ENCODE data around the gene SBK2.

DNA sequence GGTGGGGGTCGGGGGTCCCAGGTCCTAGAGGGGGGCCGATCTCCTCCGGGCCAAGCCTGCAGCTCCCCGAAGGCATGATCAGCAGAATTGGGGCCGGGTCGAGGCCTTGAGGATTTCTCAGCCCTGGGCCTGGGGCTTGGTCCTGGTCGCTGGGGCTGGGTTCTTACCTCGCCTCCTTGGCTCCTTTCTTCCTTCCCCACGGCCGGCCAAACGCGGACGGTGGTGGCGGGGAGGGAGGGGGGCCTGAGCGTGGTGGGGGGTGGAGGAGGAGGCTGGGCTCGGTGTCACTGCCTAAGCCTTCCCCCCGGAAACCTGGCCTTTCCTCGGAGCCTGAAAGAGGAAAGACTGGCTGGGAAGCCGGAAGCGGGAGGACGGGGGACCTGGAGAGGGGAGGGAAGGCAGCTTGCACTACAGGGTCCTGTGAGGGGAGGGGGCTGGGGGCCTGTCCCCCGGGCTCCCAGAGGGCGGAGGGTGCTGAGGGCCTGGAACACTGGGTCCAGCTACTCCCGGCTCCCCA is 43.8 kb upstream of the SBK2 start, which contains the start of gene ZNF579:
- TF ChIP-seq, protein P1, sequence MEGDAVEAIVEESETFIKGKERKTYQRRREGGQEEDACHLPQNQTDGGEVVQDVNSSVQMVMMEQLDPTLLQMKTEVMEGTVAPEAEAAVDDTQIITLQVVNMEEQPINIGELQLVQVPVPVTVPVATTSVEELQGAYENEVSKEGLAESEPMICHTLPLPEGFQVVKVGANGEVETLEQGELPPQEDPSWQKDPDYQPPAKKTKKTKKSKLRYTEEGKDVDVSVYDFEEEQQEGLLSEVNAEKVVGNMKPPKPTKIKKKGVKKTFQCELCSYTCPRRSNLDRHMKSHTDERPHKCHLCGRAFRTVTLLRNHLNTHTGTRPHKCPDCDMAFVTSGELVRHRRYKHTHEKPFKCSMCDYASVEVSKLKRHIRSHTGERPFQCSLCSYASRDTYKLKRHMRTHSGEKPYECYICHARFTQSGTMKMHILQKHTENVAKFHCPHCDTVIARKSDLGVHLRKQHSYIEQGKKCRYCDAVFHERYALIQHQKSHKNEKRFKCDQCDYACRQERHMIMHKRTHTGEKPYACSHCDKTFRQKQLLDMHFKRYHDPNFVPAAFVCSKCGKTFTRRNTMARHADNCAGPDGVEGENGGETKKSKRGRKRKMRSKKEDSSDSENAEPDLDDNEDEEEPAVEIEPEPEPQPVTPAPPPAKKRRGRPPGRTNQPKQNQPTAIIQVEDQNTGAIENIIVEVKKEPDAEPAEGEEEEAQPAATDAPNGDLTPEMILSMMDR (IDR thresholded peaks at IDR 0.05; ENCODE audit: borderline replicate concordance, extremely low read depth, low read length, poor library complexity, severe bottlenecking), result no peak
- TF ChIP-seq EZH2 (IDR thresholded peaks at IDR 0.05; ENCODE audit: borderline replicate concordance, low read depth, low read length, severe bottlenecking), result no peak
